Spleen (tissue), 7 donors: Measurements from ENCODE around the gene HRH1.

Experiments used
- POLR2A ChIP-seq, 3 donors: fragments of 450-650 bp; IDR thresholded peaks; one replicate each; pipeline ENCODE4 v1.5.1; 2017; ENCODE audit warnings: antibody characterized with exemption in 3 of 3, mild to moderate bottlenecking in 1 of 3
- POLR2AphosphoS5 ChIP-seq, 3 donors: sonication (generic); formaldehyde crosslinking; IDR thresholded peaks; one replicate each; pipeline ENCODE4 v1.5.1; 2017; ENCODE audit warnings: antibody characterized with exemption in 3 of 3
- TF ChIP-seq, protein P1 (sequence below), 11 experiments: fragments of 200-600 bp in 7 of 11; fragments of 450-650 bp in 4 of 11; sonication (generic) in 4 of 11; IDR thresholded peaks in 8 of 11; conservative IDR thresholded peaks in 3 of 11; 1 replicate in 7 of 11; 2 replicates in 4 of 11; pipeline versions ENCODE4 v1.4.0 to v1.8.0; 2016 to 2021; ENCODE audit warnings: antibody characterized with exemption in 11 of 11, inconsistent platforms in 4 of 11, mild to moderate bottlenecking in 1 of 11
- donor health status: DM: no; HTN: no; CAD: no; lungs with moderate emphysema.
- donor health status: DM: no; HTN: no; CAD: no.
- donor health status: DM: no; HTN: no; CAD: no.

DNA sequence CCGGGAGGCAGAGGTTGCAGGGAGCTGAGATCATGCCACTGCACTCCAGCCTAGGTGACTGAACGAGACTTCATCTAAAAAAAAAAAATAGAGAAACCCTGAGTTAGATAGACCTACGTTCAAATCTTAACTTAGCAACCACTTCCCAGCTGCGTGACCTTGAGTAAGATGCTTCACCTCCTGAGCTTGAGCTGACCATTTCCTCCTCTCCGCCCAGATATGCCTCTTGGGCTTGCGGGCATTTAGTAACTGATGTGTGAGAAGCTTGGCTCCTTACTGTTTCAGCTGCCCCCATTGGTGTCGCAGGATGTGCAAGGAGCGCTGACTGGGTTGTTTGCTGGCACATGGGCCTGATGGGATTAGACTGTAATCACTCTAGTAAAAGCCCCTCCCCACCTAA, 91.0 kb downstream of the HRH1 start:
- TF ChIP-seq POLR2AphosphoS5 (IDR thresholded peaks at IDR 0.05), result no peak
- TF ChIP-seq, protein P1, sequence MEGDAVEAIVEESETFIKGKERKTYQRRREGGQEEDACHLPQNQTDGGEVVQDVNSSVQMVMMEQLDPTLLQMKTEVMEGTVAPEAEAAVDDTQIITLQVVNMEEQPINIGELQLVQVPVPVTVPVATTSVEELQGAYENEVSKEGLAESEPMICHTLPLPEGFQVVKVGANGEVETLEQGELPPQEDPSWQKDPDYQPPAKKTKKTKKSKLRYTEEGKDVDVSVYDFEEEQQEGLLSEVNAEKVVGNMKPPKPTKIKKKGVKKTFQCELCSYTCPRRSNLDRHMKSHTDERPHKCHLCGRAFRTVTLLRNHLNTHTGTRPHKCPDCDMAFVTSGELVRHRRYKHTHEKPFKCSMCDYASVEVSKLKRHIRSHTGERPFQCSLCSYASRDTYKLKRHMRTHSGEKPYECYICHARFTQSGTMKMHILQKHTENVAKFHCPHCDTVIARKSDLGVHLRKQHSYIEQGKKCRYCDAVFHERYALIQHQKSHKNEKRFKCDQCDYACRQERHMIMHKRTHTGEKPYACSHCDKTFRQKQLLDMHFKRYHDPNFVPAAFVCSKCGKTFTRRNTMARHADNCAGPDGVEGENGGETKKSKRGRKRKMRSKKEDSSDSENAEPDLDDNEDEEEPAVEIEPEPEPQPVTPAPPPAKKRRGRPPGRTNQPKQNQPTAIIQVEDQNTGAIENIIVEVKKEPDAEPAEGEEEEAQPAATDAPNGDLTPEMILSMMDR (IDR thresholded peaks at IDR 0.05 in 8 of 11, conservative IDR thresholded peaks at IDR 0.05 in 3 of 11), result no peak
- no peak for TF ChIP-seq POLR2A (IDR thresholded peaks at IDR 0.05)
